Kidney epithelial cell (primary cell): ENCODE data around the gene SNX32. TPM values are rescaled to one million over a fixed set of nuclear protein-coding genes. Genes with fewer than 3 reads are reported as not detected.
"Not testable (repeated sequence)": the region's sequence is repeated elsewhere in the genome, so short reads cannot be mapped to it uniquely, and the experiment has no call there.

Experiments used
- DNase-seq: peaks from one replicate; pipeline ENCODE4 v3.0.0-alpha.2; 2010; ENCODE audit warnings: low read depth
- H3K27me3 ChIP-seq: 2 replicates; pipeline ENCODE4 v1.6.0; 2011; ENCODE audit warnings: low read length; ENCODE audit not compliant: control insufficient read depth, insufficient read depth
- H3K36me3 ChIP-seq: 2 replicates; pipeline ENCODE4 v1.5.1; 2011; ENCODE audit warnings: low read length; ENCODE audit not compliant: control insufficient read depth, insufficient read depth
- H3K4me3 ChIP-seq: 2 replicates; pipeline ENCODE4 v1.5.1; 2011; ENCODE audit warnings: low read depth, mild to moderate bottlenecking, control low read depth, low read length
- total RNA-seq: library from RNA; depleted of rRNA; stranded (reverse); fragments of >200 nt; gene quantifications from 2 replicates; pipeline ENCODE4 v1.2.3, GENCODE V29; 2015
- TF ChIP-seq, protein P1 (sequence below): IDR thresholded peaks from 2 replicates; pipeline ENCODE4 v1.5.1; 2011; ENCODE audit warnings: mild to moderate bottlenecking, moderate library complexity, low read length, control low read depth, inconsistent platforms; ENCODE audit not compliant: insufficient read depth, poor library complexity, severe bottlenecking

SNX32 gene
- total RNA-seq, 1 donor from 2014 or later, result 1.9 TPM

DNA sequence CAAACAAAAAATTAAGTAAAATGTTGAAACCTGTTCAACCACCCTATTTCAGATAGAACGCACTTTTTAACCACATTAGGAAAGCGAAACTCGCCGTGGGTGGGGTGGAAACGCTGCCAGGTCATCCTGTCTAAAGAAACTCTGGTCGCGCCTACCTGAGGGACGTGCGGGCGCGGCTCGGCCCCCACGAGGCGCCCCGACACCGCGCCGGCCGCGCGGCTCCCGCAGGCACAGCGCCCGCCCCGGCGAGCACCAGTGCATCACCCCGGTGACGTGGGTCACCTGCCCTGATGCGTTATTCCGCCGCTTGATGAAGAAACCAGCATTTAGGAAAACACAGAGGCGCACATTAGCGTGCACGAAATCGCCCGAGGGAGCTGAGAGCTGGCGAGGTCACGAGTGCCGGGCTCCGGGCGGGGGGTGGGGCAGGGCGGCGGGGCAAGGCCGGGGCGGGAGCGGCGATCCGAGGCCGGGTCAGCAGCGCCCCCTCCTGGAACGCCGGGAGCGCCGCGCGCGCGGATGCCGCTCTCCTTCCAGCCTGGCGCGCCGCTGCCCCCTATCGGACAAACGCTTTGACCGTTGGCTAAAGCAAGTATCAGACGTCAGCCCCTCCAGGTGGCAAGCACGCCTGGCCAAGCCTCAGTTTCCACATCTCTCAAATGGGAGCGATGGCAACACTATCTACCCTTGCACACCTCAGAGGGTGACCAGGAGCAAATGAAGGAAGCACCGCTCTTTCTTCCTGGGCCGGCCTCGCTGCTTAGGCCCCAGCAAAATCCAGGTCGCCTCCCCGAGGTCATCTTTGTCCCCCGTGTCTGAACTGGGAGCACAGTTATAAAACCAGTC is 15.7 kb upstream of the SNX32 start:
- H3K4me3 ChIP-seq, result peak overlapping the region; percentile 61
- no peaks in the 10 kb centered on the region for H3K27me3 ChIP-seq
- no peaks in the 10 kb centered on the region for H3K36me3 ChIP-seq
- DNase-seq, result peak; percentile 41
- TF ChIP-seq, protein P1, sequence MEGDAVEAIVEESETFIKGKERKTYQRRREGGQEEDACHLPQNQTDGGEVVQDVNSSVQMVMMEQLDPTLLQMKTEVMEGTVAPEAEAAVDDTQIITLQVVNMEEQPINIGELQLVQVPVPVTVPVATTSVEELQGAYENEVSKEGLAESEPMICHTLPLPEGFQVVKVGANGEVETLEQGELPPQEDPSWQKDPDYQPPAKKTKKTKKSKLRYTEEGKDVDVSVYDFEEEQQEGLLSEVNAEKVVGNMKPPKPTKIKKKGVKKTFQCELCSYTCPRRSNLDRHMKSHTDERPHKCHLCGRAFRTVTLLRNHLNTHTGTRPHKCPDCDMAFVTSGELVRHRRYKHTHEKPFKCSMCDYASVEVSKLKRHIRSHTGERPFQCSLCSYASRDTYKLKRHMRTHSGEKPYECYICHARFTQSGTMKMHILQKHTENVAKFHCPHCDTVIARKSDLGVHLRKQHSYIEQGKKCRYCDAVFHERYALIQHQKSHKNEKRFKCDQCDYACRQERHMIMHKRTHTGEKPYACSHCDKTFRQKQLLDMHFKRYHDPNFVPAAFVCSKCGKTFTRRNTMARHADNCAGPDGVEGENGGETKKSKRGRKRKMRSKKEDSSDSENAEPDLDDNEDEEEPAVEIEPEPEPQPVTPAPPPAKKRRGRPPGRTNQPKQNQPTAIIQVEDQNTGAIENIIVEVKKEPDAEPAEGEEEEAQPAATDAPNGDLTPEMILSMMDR, result peak; percentile 94

DNA sequence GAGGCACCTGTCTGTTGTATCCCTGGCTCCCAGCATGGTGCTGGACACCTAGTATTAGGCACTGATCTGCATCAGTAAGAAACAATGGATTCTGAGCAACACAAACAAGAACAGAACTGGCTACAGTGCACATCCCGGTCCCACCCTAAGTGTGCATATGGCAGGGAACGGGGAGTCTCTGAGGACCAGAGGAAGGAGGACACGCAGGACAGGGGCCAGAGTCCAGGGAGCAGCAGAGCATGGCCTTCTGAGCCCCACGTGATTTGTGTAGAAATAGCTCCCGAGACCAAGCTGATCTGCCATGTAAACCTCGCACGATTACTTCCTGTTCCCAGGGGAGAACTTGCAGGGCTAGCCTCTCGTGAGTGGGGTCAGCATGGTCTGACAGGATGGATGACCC is 12.7 kb upstream of the SNX32 start:
- no peaks in the 10 kb centered on the region for H3K36me3 ChIP-seq
- DNase-seq, result no peak
- H3K4me3 ChIP-seq, result no peak overlapping the region
- TF ChIP-seq, protein P1, result no peak
- no peaks in the 10 kb centered on the region for H3K27me3 ChIP-seq

DNA sequence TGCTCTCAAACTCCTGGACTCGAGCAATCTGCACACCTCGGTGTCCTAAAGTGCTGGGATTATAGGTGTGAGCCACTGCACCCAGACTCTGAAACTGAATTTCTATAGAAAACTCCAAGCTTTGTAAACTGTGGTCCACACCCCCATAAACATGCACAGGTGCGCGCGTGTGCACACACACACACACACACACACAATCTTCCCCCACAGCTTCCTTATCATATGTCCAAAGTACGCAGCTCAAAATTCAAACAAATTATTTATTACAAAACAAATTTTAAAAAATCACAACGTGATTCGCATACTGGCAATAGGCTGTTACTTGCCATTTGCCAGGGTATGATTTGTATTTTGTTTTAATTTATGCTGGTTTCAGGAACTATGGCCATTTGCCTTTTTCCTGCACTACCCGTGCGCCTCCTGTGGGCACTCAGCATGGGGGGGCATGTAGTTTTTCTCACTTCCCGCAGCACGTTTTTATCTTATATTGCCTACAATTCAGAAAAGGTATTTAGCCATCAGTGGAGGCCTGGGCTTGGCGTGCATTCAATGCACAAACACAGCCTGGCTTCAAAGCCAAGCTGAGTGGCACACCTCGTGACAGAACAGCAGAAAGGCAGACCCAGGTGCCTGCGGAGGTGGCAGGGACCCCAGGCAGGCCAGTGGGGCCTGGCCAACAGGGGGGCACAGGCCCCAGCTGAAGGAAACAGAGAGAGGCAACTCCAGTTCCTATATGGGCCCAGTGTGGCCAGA is 10.8 kb upstream of the SNX32 start:
- H3K36me3 ChIP-seq, result no peaks in the 10 kb centered on the region
- no peaks in the 10 kb centered on the region for H3K27me3 ChIP-seq
- TF ChIP-seq, protein P1, result no peak
- no peak overlapping the region for H3K4me3 ChIP-seq
- no peak for DNase-seq

DNA sequence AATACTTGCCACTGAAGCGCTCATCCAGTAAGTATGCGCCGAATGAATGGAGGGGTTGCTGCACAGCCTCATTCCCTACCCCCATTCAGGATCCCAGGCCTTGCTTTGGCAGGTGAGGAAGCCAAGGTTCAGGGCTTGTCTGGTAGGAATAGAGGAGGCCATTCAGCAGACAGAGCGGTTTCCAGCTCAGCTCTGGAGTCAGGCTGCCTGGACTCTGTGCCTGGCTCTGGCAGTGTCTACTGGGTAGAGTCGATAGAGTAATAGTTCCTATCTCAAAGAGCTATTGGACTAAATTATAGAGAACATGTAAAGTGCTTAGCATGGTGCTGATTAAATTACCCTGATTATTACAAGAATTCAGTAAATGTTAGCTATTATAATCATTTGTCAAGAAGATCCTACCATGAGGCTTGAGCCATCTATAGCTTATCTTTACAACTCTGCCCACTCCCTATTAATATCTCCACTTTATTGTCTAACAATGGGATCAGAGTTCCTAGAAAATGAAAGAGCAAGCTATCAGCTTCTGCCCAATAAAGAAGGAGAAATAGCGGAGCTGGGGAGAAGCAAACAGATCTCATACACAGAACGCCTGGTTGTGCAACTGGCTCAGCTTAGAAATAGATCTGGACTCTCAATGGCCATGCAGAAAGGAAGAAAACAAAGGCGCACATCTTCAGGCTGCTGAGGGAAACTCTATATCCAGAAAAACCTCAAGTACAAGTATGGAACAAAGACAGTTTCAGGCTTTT is 6.6 kb upstream of the SNX32 start:
- peaks cover 6% of the 10 kb centered on the region for H3K27me3 ChIP-seq
- H3K36me3 ChIP-seq, result no peaks in the 10 kb centered on the region
- TF ChIP-seq, protein P1, result no peak
- DNase-seq, result no peak
- H3K4me3 ChIP-seq, result no peak overlapping the region

DNA sequence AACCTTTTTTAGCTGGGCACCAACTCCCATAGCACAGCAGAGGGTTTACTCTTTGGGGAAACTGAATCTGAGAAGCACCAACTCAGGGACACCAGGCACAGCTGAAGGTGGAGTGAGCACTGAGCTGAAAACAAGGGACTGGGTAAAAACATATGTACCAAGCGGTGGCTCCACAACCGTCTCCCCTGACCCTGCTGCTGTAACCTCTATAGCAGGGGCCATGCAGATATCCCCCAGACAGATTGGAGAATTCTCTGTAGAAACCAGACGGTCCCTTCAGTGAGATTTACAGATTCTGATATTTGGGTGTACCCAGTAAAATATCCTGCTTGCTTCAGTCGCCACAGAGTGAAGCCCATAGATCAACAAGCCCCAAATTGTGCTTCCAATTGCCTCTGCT is 4.3 kb upstream of the SNX32 start:
- DNase-seq, result no peak
- TF ChIP-seq, protein P1, result no peak
- no peak overlapping the region for H3K4me3 ChIP-seq
- peaks cover 17% of the 10 kb centered on the region for H3K27me3 ChIP-seq
- H3K36me3 ChIP-seq, result no peaks in the 10 kb centered on the region

DNA sequence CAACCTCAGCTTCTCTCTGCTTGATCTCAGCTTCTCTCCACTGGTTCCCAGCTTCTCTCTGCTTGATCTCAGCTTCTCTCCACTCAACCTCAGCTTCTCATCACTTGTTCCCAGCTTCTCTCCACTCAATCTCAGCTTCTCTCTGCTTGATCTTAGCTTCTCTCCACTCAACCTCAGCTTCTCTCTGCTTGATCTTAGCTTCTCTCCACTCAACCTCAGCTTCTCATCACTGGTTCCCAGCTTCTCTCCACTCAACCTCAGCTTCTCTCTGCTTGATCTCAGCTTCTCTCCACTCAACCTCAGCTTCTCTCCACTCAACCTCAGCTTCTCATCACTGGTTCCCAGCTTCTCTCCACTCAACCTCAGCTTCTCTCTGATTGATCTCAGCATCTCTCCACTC is 1.5 kb upstream of the SNX32 start:
- DNase-seq, H3K4me3 ChIP-seq, H3K36me3 ChIP-seq: not testable (repeated sequence)
- H3K27me3 ChIP-seq, result peaks cover 17% of the 10 kb centered on the region
